Measurements from ENCODE around the gene MINDY1. TPM values are rescaled to one million over a fixed set of nuclear protein-coding genes. Genes with fewer than 3 reads are reported as not detected.

MINDY1 gene
- total RNA-seq, 1 donor from 2014 or later, result 5.5 TPM

DNA sequence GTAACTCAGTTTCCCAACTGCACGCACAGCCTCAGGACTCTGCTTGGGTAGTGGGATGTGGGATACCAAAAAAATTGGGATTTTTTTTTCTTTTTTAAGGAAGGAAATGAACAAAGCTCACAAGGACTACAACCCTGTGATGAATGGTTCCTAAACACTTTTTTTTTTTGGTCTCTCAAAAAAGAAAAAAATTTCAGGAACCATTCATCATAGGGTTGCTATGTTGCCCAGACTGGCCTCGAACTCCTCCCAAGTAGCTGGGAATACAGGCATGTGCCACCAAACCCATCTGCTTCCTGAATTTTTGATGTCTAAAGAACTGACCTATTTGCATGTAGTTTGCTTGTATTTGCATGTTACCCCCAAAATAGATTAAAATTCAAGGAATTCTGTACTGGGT, 6.8 kb downstream of the MINDY1 start:
- no peak for FAIRE-seq
- H3K4me3 ChIP-seq (ENCODE audit: low read depth, low read length), result no peak overlapping the region
- TF ChIP-seq, protein P1, sequence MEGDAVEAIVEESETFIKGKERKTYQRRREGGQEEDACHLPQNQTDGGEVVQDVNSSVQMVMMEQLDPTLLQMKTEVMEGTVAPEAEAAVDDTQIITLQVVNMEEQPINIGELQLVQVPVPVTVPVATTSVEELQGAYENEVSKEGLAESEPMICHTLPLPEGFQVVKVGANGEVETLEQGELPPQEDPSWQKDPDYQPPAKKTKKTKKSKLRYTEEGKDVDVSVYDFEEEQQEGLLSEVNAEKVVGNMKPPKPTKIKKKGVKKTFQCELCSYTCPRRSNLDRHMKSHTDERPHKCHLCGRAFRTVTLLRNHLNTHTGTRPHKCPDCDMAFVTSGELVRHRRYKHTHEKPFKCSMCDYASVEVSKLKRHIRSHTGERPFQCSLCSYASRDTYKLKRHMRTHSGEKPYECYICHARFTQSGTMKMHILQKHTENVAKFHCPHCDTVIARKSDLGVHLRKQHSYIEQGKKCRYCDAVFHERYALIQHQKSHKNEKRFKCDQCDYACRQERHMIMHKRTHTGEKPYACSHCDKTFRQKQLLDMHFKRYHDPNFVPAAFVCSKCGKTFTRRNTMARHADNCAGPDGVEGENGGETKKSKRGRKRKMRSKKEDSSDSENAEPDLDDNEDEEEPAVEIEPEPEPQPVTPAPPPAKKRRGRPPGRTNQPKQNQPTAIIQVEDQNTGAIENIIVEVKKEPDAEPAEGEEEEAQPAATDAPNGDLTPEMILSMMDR (IDR thresholded peaks at IDR 0.05; ENCODE audit: insufficient read depth, low read length, severe bottlenecking), result no peak
- DNase-seq (ENCODE audit: low read depth), result no peak
- peaks cover 5% of the 10 kb centered on the region for H3K36me3 ChIP-seq (ENCODE audit: control insufficient read depth, insufficient read depth, low read length)
- H3K27me3 ChIP-seq (ENCODE audit: control insufficient read depth, insufficient read depth, low read length), result no peaks in the 10 kb centered on the region

DNA sequence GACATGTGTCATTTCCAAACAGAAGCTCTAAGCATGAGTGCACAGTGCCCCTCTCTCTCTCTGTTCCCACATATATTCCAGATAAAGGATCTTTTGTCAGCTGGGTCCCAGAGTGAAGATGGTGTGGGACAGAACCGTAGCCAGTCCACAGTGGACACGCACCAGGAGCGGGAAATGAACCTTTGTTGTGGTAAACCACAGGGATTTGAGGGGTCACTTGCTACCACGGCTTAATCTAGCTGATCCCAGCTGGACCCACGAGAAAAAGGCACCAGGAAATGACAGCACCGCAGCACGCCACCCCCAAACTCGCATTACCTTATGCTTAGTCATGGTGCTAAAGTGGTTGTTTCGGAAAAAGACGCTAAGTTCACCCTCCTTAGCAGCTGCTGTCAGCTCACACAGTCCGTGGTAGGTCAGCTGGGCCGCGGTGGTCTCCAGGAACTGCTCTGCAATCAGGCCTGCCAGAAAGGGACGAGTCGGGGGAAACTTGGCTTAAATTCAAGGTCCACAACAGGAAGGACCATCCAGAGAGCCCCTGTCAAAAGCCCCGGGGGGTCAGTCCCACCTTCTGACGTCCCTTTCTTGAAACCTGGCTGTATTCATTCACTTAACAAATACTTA, 7.5 kb downstream of the MINDY1 start:
- H3K4me3 ChIP-seq (ENCODE audit: low read depth, low read length), result no peak overlapping the region
- TF ChIP-seq, protein P1 (IDR thresholded peaks at IDR 0.05; ENCODE audit: insufficient read depth, low read length, severe bottlenecking), result no peak
- no peak for DNase-seq (ENCODE audit: low read depth)
- H3K36me3 ChIP-seq (ENCODE audit: control insufficient read depth, insufficient read depth, low read length), result peaks cover 5% of the 10 kb centered on the region
- no peaks in the 10 kb centered on the region for H3K27me3 ChIP-seq (ENCODE audit: control insufficient read depth, insufficient read depth, low read length)
- no peak for FAIRE-seq

DNA sequence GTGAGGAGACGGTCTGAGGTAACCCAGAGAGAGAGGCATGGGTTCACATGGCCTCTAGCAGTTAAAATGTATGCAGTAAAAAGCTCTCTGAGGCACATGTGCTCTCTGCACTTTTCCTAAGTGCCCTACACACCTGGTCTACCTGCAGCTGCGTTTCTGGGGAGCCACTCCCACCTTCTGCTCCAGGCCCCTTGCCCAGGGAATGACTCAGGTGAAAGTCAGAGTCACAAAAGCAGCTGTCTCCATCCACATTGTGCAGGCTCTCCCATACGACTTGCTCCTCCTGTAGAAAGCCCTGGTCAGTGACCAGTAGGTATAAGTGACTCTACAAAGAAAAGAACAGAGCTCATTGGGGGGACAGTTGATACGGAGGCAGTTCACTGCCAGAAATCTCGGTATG, 8.8 kb downstream of the MINDY1 start:
- Histone ChIP-seq H3K27me3 (ENCODE audit: control insufficient read depth, insufficient read depth, low read length) (no peaks in the 10 kb centered on the region), H3K36me3 (ENCODE audit: control insufficient read depth, insufficient read depth, low read length) (peaks cover 5% of the 10 kb centered on the region), H3K4me3 (ENCODE audit: low read depth, low read length) (no peak overlapping the region)
- TF ChIP-seq, protein P1 (IDR thresholded peaks at IDR 0.05; ENCODE audit: insufficient read depth, low read length, severe bottlenecking), result no peak
- DNase-seq (ENCODE audit: low read depth), result peak; percentile 38
- no peak for FAIRE-seq

DNA sequence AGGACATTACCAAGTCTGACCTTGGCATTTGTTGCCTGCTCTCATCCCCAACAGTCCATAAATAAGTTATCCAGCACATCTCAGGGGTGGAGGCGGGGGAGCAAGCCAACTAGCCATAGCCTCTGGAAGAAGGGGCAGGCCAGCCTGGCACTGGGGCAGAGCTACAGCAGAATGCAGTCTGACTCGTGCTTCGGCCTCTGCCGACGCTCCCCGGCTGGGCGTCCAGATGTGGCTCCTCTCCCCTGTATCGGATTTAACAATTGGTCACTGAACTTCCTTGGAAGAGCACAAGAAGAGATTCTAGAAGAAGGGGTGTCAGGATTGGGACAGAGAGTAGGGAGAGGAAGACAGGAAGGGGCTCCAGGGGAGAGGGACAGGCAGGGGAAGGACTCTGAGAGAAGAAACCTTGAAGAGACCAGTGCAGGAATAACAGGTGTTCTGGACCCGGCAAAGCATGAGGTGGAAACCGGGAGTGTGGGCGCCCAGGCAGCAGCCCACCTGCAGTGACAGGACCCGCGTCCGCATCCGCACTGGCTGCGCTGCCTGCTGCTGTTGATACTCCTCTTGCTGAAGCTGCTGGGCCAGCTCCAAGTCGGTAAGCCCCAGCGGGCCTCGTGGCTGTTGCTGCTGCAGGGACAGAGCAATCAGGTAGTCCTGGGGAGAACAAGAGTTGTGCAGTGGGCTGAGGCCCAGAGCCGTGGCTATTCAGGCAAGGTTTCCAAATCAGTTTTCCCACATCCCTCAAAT, 9.4 kb downstream of the MINDY1 start:
- no peaks in the 10 kb centered on the region for H3K27me3 ChIP-seq (ENCODE audit: control insufficient read depth, insufficient read depth, low read length)
- H3K36me3 ChIP-seq (ENCODE audit: control insufficient read depth, insufficient read depth, low read length), result peaks cover 5% of the 10 kb centered on the region
- no peak overlapping the region for H3K4me3 ChIP-seq (ENCODE audit: low read depth, low read length)
- no peak for FAIRE-seq
- TF ChIP-seq, protein P1 (IDR thresholded peaks at IDR 0.05; ENCODE audit: insufficient read depth, low read length, severe bottlenecking), result no peak
- DNase-seq (ENCODE audit: low read depth), result no peak

DNA sequence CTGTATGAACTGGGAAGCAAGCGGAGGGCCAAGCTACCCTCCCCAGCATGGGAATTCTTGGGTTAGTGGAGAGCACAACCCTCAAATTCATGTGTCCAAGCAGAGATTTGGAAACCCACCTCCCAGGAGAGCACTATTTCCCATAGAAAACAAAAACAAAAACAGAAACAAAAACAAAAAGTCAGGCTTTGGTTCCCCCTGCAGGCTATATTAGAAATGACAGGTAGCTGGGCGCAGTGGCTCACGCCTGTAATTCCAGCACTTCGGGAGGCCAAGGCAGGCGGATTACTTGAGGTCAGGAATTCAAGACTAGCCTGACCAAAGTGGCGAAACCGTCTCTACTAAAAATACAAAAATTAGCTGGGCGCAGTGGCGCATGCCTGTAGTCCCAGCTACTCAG, 10.8 kb downstream of the MINDY1 start:
- TF ChIP-seq, protein P1 (IDR thresholded peaks at IDR 0.05; ENCODE audit: insufficient read depth, low read length, severe bottlenecking), result peak; percentile 69
- no peak for DNase-seq (ENCODE audit: low read depth)
- H3K36me3 ChIP-seq (ENCODE audit: control insufficient read depth, insufficient read depth, low read length), result peaks cover 4% of the 10 kb centered on the region
- no peaks in the 10 kb centered on the region for H3K27me3 ChIP-seq (ENCODE audit: control insufficient read depth, insufficient read depth, low read length)
- FAIRE-seq, result no peak
- H3K4me3 ChIP-seq (ENCODE audit: low read depth, low read length), result no peak overlapping the region
